CD4-positive, alpha-beta T cell treated with Interleukin-21 for 1 hour (primary cell): Measurements from ENCODE around the gene XPR1.

Experiments
- DNase-seq: peaks from one replicate; pipeline ENCODE4 v3.0.0-alpha.2; 2020

The XPR1 gene

GRCh38 chr1:180615493-180616290 is 16.1 kb upstream of the XPR1 start:
- DNase-seq: no peak

DNA sequence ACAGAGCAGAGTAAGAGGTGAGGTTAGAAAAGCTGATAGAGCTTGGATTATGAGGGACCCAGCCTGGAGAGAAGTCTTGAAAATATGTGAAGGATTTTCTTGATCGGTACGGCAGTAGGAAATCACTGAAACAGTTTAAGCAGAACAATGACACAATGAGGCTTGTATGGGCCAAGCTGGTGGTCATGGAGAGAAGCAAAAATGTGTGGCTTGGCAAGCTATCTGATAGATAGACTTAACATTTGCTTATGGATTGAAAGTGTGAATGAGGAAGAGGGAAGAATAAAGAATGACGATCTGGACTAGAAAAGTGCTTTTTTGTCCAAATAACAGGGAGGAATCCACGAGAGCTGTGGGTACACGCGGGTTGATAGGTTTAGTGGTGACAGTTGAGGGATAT is 15.4 kb upstream of the XPR1 start:
- DNase-seq: no peak

GRCh38 chr1:180617774-180618395 is 13.9 kb upstream of the XPR1 start:
- DNase-seq: no peak

GRCh38 chr1:180620581-180620980 is 11.2 kb upstream of the XPR1 start:
- no peak for DNase-seq

- DNase-seq: no peak
Measured at GRCh38 chr1:180622658-180623508, 8.9 kb upstream of the XPR1 start.

- no peak for DNase-seq
Measured at GRCh38 chr1:180623579-180624347, 8.1 kb upstream of the XPR1 start.

DNA sequence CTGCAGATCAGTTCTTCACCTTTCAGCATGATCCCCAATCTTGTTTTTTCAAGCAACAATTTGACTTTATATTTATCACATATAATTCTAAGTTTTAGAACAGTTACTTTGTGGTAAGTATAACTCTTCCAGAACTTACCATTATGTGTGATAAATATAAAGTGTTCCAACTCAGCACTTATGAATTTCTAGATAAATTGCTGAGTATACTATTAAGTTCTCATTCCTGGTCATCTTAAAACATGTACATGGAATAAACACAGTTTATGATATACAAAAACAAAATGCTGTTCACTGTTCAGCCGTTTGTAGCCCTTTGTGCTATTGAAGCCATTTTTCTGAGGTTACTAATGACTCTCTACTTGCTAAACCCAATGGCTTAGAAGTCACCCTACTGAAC is 5.1 kb upstream of the XPR1 start:
- no peak for DNase-seq

DNA sequence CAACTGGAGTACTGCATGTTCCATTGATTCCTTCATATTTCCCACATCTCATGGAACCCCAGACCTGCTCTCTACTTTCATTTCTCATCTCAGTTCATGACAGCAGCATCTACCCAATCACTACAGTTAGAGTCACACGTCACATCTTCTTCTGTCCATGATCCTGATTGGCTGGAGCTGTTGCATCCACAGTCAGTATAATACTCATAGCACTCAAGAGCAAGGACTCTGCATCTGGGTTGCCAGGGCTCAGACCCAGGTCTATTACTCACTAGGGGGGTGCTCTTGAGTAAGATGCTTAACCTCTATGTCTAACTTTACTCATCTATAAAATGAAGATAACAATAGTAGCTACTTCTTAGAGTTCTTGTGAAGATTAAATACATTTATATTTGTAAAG is 4.4 kb upstream of the XPR1 start:
- DNase-seq: no peak

GRCh38 chr1:180628646-180629045 is 3.2 kb upstream of the XPR1 start:
- DNase-seq: no peak

GRCh38 chr1:180630408-180631193 is 1.2 kb upstream of the XPR1 start:
- no peak for DNase-seq

- DNase-seq: no peak
Measured at GRCh38 chr1:180631194-180631765, 542 bp upstream of the XPR1 start.

- peak; percentile 62 for DNase-seq
Measured at GRCh38 chr1:180632326-180633056, 669 bp downstream of the XPR1 start.

DNA sequence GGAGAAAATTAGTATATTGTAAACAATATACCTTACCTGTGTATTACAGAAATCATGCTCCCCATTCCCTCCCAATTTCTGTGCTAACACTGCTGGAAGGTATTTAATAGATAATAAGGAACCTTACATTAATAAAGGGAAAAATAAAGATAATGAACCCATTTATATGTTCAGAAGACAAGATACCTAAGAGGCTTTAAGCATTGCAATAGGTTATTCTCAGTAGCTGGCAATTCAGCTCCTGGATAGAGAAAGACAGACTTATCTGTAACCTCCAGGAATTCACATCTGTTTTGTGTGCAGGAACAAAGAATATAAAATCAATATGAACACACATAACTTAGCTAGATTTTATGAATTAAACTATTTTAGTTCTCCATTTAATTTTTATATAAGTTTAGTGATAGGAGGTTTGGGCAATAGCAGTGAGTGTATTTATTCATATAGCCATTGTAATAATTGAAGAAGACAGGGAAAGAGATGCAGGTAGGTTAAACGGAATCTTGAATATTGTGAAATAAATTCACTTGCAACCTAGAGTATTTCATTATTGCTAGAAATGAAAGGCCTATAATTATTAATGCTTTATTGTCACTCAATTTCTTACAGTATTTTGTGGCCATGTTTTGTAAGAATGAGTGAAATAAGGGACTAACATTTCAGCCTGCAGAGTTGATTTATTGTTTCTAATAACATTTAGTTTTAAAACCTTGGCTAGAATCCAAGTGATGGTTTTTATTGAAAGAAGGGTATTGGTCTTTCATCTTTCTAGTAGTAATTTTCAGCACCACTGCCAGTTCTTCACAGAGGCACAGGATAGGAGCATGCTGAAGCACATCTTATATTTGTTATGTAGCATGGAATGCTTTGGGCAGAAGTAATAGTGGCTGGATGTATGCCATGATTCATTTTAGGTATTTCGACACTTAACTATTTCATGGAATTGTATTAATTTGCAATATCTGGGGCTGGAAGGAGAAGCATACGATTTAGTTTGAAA is 1.5 kb downstream of the XPR1 start:
- no peak for DNase-seq

- no peak for DNase-seq
Measured at GRCh38 chr1:180636138-180636537, 4.3 kb downstream of the XPR1 start.

- no peak for DNase-seq
Measured at GRCh38 chr1:180639871-180640270, 8.0 kb downstream of the XPR1 start.

DNA sequence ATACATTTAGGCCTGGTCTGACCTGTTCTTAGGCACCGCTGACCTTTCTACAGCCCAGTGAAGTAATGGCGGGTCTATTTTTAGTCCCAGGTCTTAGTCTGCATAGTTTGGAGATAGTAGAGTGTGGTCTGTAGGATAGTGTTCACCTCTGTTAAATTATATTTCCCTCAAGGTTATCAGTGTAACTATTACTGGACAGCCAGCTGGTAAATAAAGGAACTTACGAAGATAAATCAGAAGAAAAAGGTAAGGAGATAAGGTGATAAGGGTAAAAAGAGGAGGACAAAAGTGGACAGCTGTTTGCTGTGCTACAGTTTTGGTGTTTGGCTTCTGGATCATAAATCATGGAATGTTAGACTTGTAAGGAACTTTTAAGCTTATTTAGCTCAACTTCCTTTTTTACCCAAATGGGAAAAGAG is 8.7 kb downstream of the XPR1 start:
- no peak for DNase-seq

GRCh38 chr1:180641662-180642061 is 9.8 kb downstream of the XPR1 start:
- no peak for DNase-seq

DNA sequence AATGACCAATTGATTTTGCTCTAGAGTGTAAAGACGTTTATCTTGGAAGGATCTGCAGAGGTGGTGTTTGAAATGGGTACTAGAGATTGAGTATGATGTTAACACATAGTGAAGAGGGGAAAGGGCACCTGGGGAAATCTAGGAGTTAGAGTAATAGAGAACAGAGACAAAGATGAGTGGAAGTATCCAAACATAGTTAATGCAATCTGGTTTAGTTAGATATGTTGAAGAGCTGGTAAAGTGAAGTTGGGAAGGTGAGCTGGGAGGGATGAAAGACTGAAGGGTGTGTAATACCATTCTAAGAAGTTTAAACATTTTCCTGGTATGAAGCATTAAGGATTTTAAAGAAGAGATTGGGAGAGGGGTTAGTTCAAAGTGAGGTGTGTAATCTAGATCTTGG is 11.0 kb downstream of the XPR1 start:
- DNase-seq: no peak

- no peak for DNase-seq
Measured at GRCh38 chr1:180643693-180644092, 11.9 kb downstream of the XPR1 start.
